Caco-2 (cell line): Measurements from ENCODE around the gene CTIF. TPM values are rescaled to one million over a fixed set of nuclear protein-coding genes. Genes with fewer than 3 reads are reported as not detected.

Experiments
- BruUV-seq: library from RNA; stranded (reverse); fragments of 400-500 nt; replicated peaks from 2 replicates; lab custom pipeline; 2021; lab: Mats Ljungman, UMichigan
- CTCF ChIA-PET: fragments of 300-600 bp; sonication (Branson Sonifier 250); formaldehyde crosslinking; loops from one replicate; lab custom pipeline; 2022; ENCODE audit warnings: antibody characterized with exemption; lab: Charles Lee
- POLR2A ChIA-PET: fragments of 300-600 bp; sonication (Branson Sonifier 250); formaldehyde crosslinking; loops from one replicate; lab custom pipeline; 2022; ENCODE audit warnings: antibody characterized with exemption; lab: Charles Lee
- DNase-seq, 2 experiments: peaks; one replicate each; pipeline versions ENCODE4 v3.0.0 to v3.0.0-alpha.2; 2020 to 2022
- H3K27me3 ChIP-seq: replicated peaks from 2 replicates; pipeline ENCODE4 v1.6.0; 2011; ENCODE audit warnings: low read length; ENCODE audit not compliant: control insufficient read depth, insufficient read depth
- H3K36me3 ChIP-seq: 2 replicates; pipeline ENCODE4 v1.5.1; 2011; ENCODE audit warnings: low read length; ENCODE audit not compliant: control insufficient read depth, insufficient read depth
- H3K4me1 ChIP-seq: fragments of 250-450 bp; sonication (Bioruptor Pico); 2 replicates; pipeline ENCODE4 v1.5.1; 2020; ENCODE audit warnings: mild to moderate bottlenecking
- H3K4me3 ChIP-seq: 2 replicates; pipeline ENCODE4 v1.5.1; 2011; ENCODE audit warnings: low read depth, mild to moderate bottlenecking, control low read depth, low read length
- H3K9me3 ChIP-seq: fragments of 250-450 bp; sonication (Bioruptor Pico); 2 replicates; pipeline ENCODE4 v1.5.1; 2020; ENCODE audit warnings: mild to moderate bottlenecking, moderate library complexity
- H3K27ac Mint-ChIP-seq: one replicate; pipeline ENCODE4 v1.8.0; 2022; ENCODE audit warnings: mixed read lengths; ENCODE audit not compliant: unreplicated experiment
- H3K27me3 Mint-ChIP-seq: one replicate; pipeline ENCODE4 v1.8.0; 2022; ENCODE audit warnings: mixed read lengths; ENCODE audit not compliant: insufficient read depth, unreplicated experiment
- H3K36me3 Mint-ChIP-seq: one replicate; pipeline ENCODE4 v1.8.0; 2022; ENCODE audit warnings: mild to moderate bottlenecking, mixed read lengths; ENCODE audit not compliant: insufficient read depth, unreplicated experiment
- H3K4me1 Mint-ChIP-seq: one replicate; pipeline ENCODE4 v1.8.0; 2022; ENCODE audit warnings: low read depth, mixed read lengths; ENCODE audit not compliant: unreplicated experiment
- H3K4me3 Mint-ChIP-seq: one replicate; pipeline ENCODE4 v1.8.0; 2022; ENCODE audit warnings: mild to moderate bottlenecking, moderate library complexity, mixed read lengths; ENCODE audit not compliant: unreplicated experiment
- H3K9me3 Mint-ChIP-seq: one replicate; pipeline ENCODE4 v1.8.0; 2022; ENCODE audit warnings: mixed read lengths; ENCODE audit not compliant: unreplicated experiment
- intact Hi-C: fragments of 100-400 bp; cut with micrococcal nuclease; formaldehyde crosslinking; loops from one replicate; pipeline ENCODE4 v1.10.0; 2022; ENCODE audit not compliant: unreplicated experiment
- total RNA-seq: library from RNA; stranded (reverse); gene quantifications from 2 replicates; pipeline ENCODE4 v1.2.3, GENCODE V29; 2022
- TF ChIP-seq, protein P1 (sequence below), 2 experiments: fragments of 200-600 bp in 1 of 2; IDR thresholded peaks; 1 replicate in 1 of 2; 2 replicates in 1 of 2; pipeline versions ENCODE4 v1.5.1 to v1.8.0; 2011 to 2022; ENCODE audit warnings: antibody characterized with exemption in 1 of 2, control low read depth in 1 of 2, inconsistent platforms in 1 of 2, low read depth in 1 of 2, low read length in 1 of 2, mild to moderate bottlenecking in 1 of 2, moderate library complexity in 1 of 2; ENCODE audit not compliant: insufficient read depth in 1 of 2, severe bottlenecking in 1 of 2, unreplicated experiment in 1 of 2

Gene CTIF
- total RNA-seq, 1 experiment from 2014 or later = 19.9 TPM

DNA sequence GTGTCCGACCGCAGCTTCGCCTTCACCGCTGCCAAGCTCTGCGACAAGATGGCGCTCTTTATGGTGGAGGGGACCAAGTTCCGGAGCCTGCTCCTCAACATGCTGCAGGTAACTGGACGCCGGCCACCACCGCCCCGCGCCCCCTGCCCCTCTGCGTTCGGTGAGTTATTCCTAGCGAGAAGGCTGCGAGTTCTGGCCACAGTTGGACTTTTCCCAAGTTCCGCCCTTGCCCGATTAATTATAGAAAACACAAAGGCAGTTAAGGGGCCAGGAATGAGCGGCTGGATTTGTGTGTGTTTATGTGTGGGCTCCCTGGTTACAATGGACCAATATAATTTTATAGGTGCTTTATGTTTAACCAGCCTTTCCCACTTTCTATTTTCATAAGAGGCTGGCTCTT is 222.8 kb downstream of the CTIF start:
- TF ChIP-seq, protein P1, sequence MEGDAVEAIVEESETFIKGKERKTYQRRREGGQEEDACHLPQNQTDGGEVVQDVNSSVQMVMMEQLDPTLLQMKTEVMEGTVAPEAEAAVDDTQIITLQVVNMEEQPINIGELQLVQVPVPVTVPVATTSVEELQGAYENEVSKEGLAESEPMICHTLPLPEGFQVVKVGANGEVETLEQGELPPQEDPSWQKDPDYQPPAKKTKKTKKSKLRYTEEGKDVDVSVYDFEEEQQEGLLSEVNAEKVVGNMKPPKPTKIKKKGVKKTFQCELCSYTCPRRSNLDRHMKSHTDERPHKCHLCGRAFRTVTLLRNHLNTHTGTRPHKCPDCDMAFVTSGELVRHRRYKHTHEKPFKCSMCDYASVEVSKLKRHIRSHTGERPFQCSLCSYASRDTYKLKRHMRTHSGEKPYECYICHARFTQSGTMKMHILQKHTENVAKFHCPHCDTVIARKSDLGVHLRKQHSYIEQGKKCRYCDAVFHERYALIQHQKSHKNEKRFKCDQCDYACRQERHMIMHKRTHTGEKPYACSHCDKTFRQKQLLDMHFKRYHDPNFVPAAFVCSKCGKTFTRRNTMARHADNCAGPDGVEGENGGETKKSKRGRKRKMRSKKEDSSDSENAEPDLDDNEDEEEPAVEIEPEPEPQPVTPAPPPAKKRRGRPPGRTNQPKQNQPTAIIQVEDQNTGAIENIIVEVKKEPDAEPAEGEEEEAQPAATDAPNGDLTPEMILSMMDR (IDR thresholded peaks at IDR 0.05; ENCODE audit: insufficient read depth in 1 of 2, low read depth in 1 of 2, low read length in 1 of 2, severe bottlenecking in 1 of 2, unreplicated experiment in 1 of 2) = no peak
- no peak for DNase-seq
- Histone ChIP-seq H3K27me3 (no peaks in the 10 kb centered on the region), H3K4me1 (peaks cover 5% of the 10 kb centered on the region), H3K36me3 (no peaks in the 10 kb centered on the region), H3K9me3 (no peaks in the 10 kb centered on the region), H3K4me3 (no peak overlapping the region)
- Mint-ChIP-seq H3K27ac (no peak overlapping the region), H3K4me3 (no peak overlapping the region), H3K27me3 (no peaks in the 10 kb centered on the region), H3K36me3 (no peaks in the 10 kb centered on the region), H3K4me1 (peaks cover 1% of the 10 kb centered on the region), H3K9me3 (no peaks in the 10 kb centered on the region)
- BruUV-seq = no TSS peak
- intact Hi-C loops = no loop called here
- POLR2A ChIA-PET = no interaction called here
- CTCF ChIA-PET = no interaction called here

DNA sequence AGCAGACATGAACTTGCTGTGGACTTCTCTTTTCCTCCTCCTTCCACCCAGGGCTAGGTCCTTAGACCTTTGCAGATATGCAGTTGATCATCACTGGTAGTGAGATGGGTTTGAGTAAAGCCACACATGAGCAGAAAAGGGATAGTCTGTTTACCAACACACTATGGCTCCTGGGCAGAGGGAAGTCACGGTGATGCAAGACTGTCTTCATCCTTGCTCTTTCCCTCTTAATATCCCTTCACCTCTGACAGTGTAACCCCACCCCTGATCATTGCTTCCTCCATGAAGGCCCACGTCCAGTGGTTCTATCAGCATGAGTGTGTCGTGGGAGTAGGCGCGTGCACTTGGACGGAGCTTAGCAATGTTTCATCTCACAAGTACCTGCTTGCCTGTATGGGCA is 223.2 kb downstream of the CTIF start:
- no peaks in the 10 kb centered on the region for H3K27me3 ChIP-seq
- no peaks in the 10 kb centered on the region for H3K27me3 Mint-ChIP-seq
- BruUV-seq = no TSS peak
- H3K27ac Mint-ChIP-seq = no peak overlapping the region
- H3K9me3 Mint-ChIP-seq = no peaks in the 10 kb centered on the region
- H3K36me3 Mint-ChIP-seq = no peaks in the 10 kb centered on the region
- no peak for DNase-seq
- intact Hi-C loops = no loop called here
- H3K4me3 ChIP-seq = no peak overlapping the region
- no peaks in the 10 kb centered on the region for H3K9me3 ChIP-seq
- H3K4me3 Mint-ChIP-seq = no peak overlapping the region
- H3K36me3 ChIP-seq = no peaks in the 10 kb centered on the region
- TF ChIP-seq, protein P1 (IDR thresholded peaks at IDR 0.05; ENCODE audit: insufficient read depth in 1 of 2, low read depth in 1 of 2, low read length in 1 of 2, severe bottlenecking in 1 of 2, unreplicated experiment in 1 of 2) = no peak
- POLR2A ChIA-PET = no interaction called here
- CTCF ChIA-PET = no interaction called here
- H3K4me1 ChIP-seq = peaks cover 9% of the 10 kb centered on the region
- peaks cover 5% of the 10 kb centered on the region for H3K4me1 Mint-ChIP-seq

DNA sequence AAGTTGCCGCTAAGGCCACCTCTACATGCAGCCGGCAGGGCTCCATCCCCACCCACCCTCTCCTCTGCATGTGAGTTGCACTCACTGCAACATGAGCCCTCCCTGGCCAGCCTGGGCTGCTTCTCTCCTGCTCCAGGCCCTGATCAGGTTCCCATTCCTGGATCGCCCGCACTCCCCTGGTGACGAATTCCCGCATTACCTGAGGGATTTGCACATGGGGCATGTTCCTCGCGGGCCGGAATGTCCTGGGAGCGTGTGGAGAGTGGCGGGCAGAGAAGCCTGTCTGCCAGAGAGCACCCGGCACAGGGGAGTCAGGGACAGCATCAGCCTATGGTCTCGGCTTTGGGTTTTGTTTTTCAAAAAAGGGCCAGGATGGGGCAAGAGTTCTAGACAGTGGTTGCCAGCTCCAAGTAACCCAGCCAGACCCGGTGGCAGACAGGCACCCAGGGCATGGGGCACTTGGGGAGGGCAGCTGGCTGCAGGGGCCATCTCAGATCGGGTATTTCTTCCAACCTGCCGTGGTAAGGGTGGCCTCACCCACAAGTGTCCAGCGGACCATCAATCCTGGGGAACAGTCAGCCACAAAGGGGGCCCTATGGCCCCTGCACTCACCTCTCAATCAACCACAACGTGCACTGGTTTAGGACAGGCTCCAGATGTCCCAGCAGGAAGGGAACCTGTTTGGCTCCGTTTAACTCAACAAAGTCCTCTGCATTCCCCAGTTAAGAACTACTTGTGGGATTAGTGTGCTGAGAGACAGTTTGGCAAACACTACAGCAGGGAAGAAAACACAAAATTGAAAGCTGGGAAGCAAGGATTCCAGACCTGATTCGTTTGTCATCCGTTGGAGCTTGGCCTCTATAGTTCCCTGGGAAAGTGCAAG is 224.2 kb downstream of the CTIF start:
- H3K27me3 Mint-ChIP-seq = no peaks in the 10 kb centered on the region
- no peak overlapping the region for H3K4me3 ChIP-seq
- no peaks in the 10 kb centered on the region for H3K36me3 Mint-ChIP-seq
- H3K36me3 ChIP-seq = no peaks in the 10 kb centered on the region
- DNase-seq = no peak
- no peak overlapping the region for H3K4me3 Mint-ChIP-seq
- peaks cover 8% of the 10 kb centered on the region for H3K4me1 Mint-ChIP-seq
- ChIA-PET POLR2A (no interaction called here), CTCF (no interaction called here)
- intact Hi-C loops = no loop called here
- TF ChIP-seq, protein P1 (IDR thresholded peaks at IDR 0.05; ENCODE audit: insufficient read depth in 1 of 2, low read depth in 1 of 2, low read length in 1 of 2, severe bottlenecking in 1 of 2, unreplicated experiment in 1 of 2) = no peak
- no peak overlapping the region for H3K27ac Mint-ChIP-seq
- no peaks in the 10 kb centered on the region for H3K27me3 ChIP-seq
- no peaks in the 10 kb centered on the region for H3K9me3 ChIP-seq
- no TSS peak for BruUV-seq
- H3K9me3 Mint-ChIP-seq = no peaks in the 10 kb centered on the region
- H3K4me1 ChIP-seq = peaks cover 15% of the 10 kb centered on the region
